Mesendoderm (in vitro differentiated cells): ENCODE results near the gene ZDHHC17.
A peak's percentile ranks its signal among the peaks of the same experiment; 100 is the strongest.

Experiments used
- DNase-seq: peaks from one replicate; pipeline ENCODE4 v3.0.0; 2013
- H2AK5ac ChIP-seq: 2 replicates; pipeline ENCODE4 v1.6.1; 2013; ENCODE audit warnings: low read length, inconsistent platforms
- H2BK120ac ChIP-seq: 2 replicates; pipeline ENCODE4 v1.6.1; 2013; ENCODE audit warnings: low read depth, mild to moderate bottlenecking, low read length, moderate library complexity, mixed read lengths
- H2BK15ac ChIP-seq: replicated peaks from 2 replicates; pipeline ENCODE4 v1.6.1; 2013; ENCODE audit warnings: low read depth, mild to moderate bottlenecking, moderate library complexity
- H2BK5ac ChIP-seq: 2 replicates; pipeline ENCODE4 v1.6.1; 2013; ENCODE audit warnings: low read length, inconsistent platforms
- H3K18ac ChIP-seq: 2 replicates; pipeline ENCODE4 v1.6.1; 2013; ENCODE audit warnings: mild to moderate bottlenecking, low read length, mixed read lengths
- H3K23ac ChIP-seq: one replicate; pipeline ENCODE4 v1.6.1; 2013; ENCODE audit warnings: low read length
- H3K27ac ChIP-seq: 2 replicates; pipeline ENCODE4 v1.5.1; 2013; ENCODE audit warnings: low read depth, mild to moderate bottlenecking, inconsistent platforms, low read length, moderate library complexity
- H3K27me3 ChIP-seq: 2 replicates; pipeline ENCODE4 v1.6.1; 2013; ENCODE audit warnings: low read length, control low read depth, mild to moderate bottlenecking, inconsistent platforms; ENCODE audit not compliant: insufficient read depth, poor library complexity
- H3K36me3 ChIP-seq: 2 replicates; pipeline ENCODE4 v1.6.1; 2013; ENCODE audit warnings: low read length, inconsistent platforms; ENCODE audit not compliant: control insufficient read depth, insufficient read depth
- H3K4ac ChIP-seq: one replicate; pipeline ENCODE4 v1.6.1; 2013; ENCODE audit warnings: low read depth, mild to moderate bottlenecking, low read length, moderate library complexity
- H3K4me1 ChIP-seq: 2 replicates; pipeline ENCODE4 v1.6.1; 2013; ENCODE audit warnings: low read depth, low read length, inconsistent platforms; ENCODE audit not compliant: control insufficient read depth
- H3K4me2 ChIP-seq: 2 replicates; pipeline ENCODE4 v1.6.1; 2013; ENCODE audit warnings: low read length
- H3K4me3 ChIP-seq: 2 replicates; pipeline ENCODE4 v1.5.1; 2013; ENCODE audit warnings: mild to moderate bottlenecking, low read length
- H3K56ac ChIP-seq: one replicate; pipeline ENCODE4 v1.6.1; 2013; ENCODE audit warnings: low read length
- H3K79me1 ChIP-seq: 2 replicates; pipeline ENCODE4 v1.6.1; 2013; ENCODE audit warnings: low read length, inconsistent platforms
- H3K79me2 ChIP-seq: 2 replicates; pipeline ENCODE4 v1.6.1; 2013; ENCODE audit warnings: mild to moderate bottlenecking, low read length; ENCODE audit not compliant: control insufficient read depth, insufficient read depth
- H3K9ac ChIP-seq: 2 replicates; pipeline ENCODE4 v1.6.1; 2013; ENCODE audit warnings: low read length, inconsistent platforms
- H4K5ac ChIP-seq: one replicate; pipeline ENCODE4 v1.6.1; 2013; ENCODE audit warnings: low read length
- H4K8ac ChIP-seq: one replicate; pipeline ENCODE4 v1.6.1; 2013; ENCODE audit warnings: low read depth, mild to moderate bottlenecking, control low read depth, low read length, moderate library complexity
- WGBS: extraction: QIAGEN DNeasy Blood & Tissue Kit; methylation state at CpG from one replicate; pipeline ENCODE4 v1.1.7; 2013; ENCODE audit warnings: low lambda C conversion rate, missing lambda C conversion rate; ENCODE audit not compliant: insufficient coverage; ENCODE audit errors: extremely low coverage; 5-methylcytosine and 5-hydroxymethylcytosine counted together

ZDHHC17 gene

GRCh38 chr12:76874027-76874426, 110.1 kb downstream of the ZDHHC17 start:
- Histone ChIP-seq H3K9ac (no peak overlapping the region), H2BK120ac (no peak overlapping the region), H3K4me2 (no peak overlapping the region), H3K4me1 (peaks cover 5% of the 10 kb centered on the region), H2AK5ac (no peak overlapping the region), H3K27ac (no peak overlapping the region), H3K18ac (no peak overlapping the region), H3K27me3 (no peaks in the 10 kb centered on the region), H3K4ac (no peak overlapping the region), H3K36me3 (no peaks in the 10 kb centered on the region), H3K79me1 (peaks cover 14% of the 10 kb centered on the region), H3K23ac (no peak overlapping the region), H2BK15ac (no peak overlapping the region), H3K4me3 (no peak overlapping the region), H3K56ac (no peak overlapping the region), H4K5ac (no peak overlapping the region), H2BK5ac (no peak overlapping the region), H4K8ac (no peak overlapping the region), H3K79me2 (peaks cover 24% of the 10 kb centered on the region)
- no peak for DNase-seq
- no CpG with 5 or more reads among the region's 3 CpGs for WGBS

GRCh38 chr12:76874491-76875190, 110.7 kb downstream of the ZDHHC17 start:
- Histone ChIP-seq H3K4me1 (peaks cover 5% of the 10 kb centered on the region), H3K18ac (no peak overlapping the region), H2BK120ac (no peak overlapping the region), H4K8ac (no peak overlapping the region), H3K27me3 (no peaks in the 10 kb centered on the region), H3K79me2 (peaks cover 21% of the 10 kb centered on the region), H3K4me2 (no peak overlapping the region), H3K27ac (no peak overlapping the region), H3K79me1 (peaks cover 10% of the 10 kb centered on the region), H3K23ac (no peak overlapping the region), H2BK5ac (no peak overlapping the region), H3K4ac (no peak overlapping the region), H4K5ac (no peak overlapping the region), H3K4me3 (no peak overlapping the region), H3K9ac (no peak overlapping the region), H2BK15ac (no peak overlapping the region), H3K36me3 (no peaks in the 10 kb centered on the region), H2AK5ac (no peak overlapping the region), H3K56ac (peak overlapping the region; percentile 20)
- no CpG with 5 or more reads among the region's 11 CpGs for WGBS
- DNase-seq: peak; percentile 72

- peaks cover 21% of the 10 kb centered on the region for H3K79me2 ChIP-seq
- WGBS: no CpG with 5 or more reads among the region's 2 CpGs
- H2BK5ac ChIP-seq: no peak overlapping the region
- H3K56ac ChIP-seq: no peak overlapping the region
- H3K36me3 ChIP-seq: no peaks in the 10 kb centered on the region
- H3K4me3 ChIP-seq: no peak overlapping the region
- H3K27me3 ChIP-seq: no peaks in the 10 kb centered on the region
- H3K23ac ChIP-seq: no peak overlapping the region
- no peak overlapping the region for H4K5ac ChIP-seq
- no peak overlapping the region for H4K8ac ChIP-seq
- DNase-seq: no peak
- H3K4me1 ChIP-seq: peaks cover 5% of the 10 kb centered on the region
- H2BK120ac ChIP-seq: no peak overlapping the region
- H3K18ac ChIP-seq: no peak overlapping the region
- no peak overlapping the region for H3K9ac ChIP-seq
- H3K4me2 ChIP-seq: no peak overlapping the region
- no peak overlapping the region for H2AK5ac ChIP-seq
- H3K79me1 ChIP-seq: peaks cover 9% of the 10 kb centered on the region
- H3K4ac ChIP-seq: no peak overlapping the region
- no peak overlapping the region for H2BK15ac ChIP-seq
- no peak overlapping the region for H3K27ac ChIP-seq
Measured at GRCh38 chr12:76876696-76877229, 112.8 kb downstream of the ZDHHC17 start.

- no peak overlapping the region for H4K8ac ChIP-seq
- peak overlapping the region; percentile 84 for H3K4me3 ChIP-seq
- H3K79me2 ChIP-seq: peaks cover 19% of the 10 kb centered on the region
- peak overlapping the region; percentile 33 for H3K23ac ChIP-seq
- H2BK15ac ChIP-seq: no peak overlapping the region
- H3K36me3 ChIP-seq: no peaks in the 10 kb centered on the region
- no peak overlapping the region for H4K5ac ChIP-seq
- H2AK5ac ChIP-seq: no peak overlapping the region
- peak; percentile 85 for DNase-seq
- peak overlapping the region; percentile 22 for H3K4ac ChIP-seq
- H2BK5ac ChIP-seq: peak overlapping the region; percentile 37
- peak overlapping the region; percentile 94 for H3K9ac ChIP-seq
- H3K27me3 ChIP-seq: no peaks in the 10 kb centered on the region
- H3K56ac ChIP-seq: peak overlapping the region; percentile 94
- WGBS: no CpG with 5 or more reads among the region's 44 CpGs
- peak overlapping the region; percentile 42 for H3K4me2 ChIP-seq
- peaks cover 8% of the 10 kb centered on the region for H3K79me1 ChIP-seq
- no peak overlapping the region for H2BK120ac ChIP-seq
- H3K18ac ChIP-seq: peak overlapping the region; percentile 62
- peaks cover 5% of the 10 kb centered on the region for H3K4me1 ChIP-seq
- peak overlapping the region; percentile 88 for H3K27ac ChIP-seq
Measured at GRCh38 chr12:76878099-76878898, 114.4 kb downstream of the ZDHHC17 start.

GRCh38 chr12:76878899-76879709, 115.2 kb downstream of the ZDHHC17 start, which contains the start of gene CSRP2:
CSRP2 (minus strand) TSS chr12:76879019; CDS start chr12:76866260, 12,759 bp downstream.
- H2BK120ac ChIP-seq: no peak within 1 kb of the TSS
- H2AK5ac ChIP-seq: no peak within 1 kb of the TSS
- peak within 1 kb of the TSS; percentile 88 for H3K4ac ChIP-seq
- peak within 1 kb of the TSS; percentile 88 for H3K27ac ChIP-seq
- H3K4me2 ChIP-seq: peak within 1 kb of the TSS; percentile 78
- WGBS: no CpG with 5 or more reads among the region's 71 CpGs
- H3K23ac ChIP-seq: peak within 1 kb of the TSS; percentile 81
- no peaks in the 10 kb centered on the region for H3K36me3 ChIP-seq
- no peak within 1 kb of the TSS for H2BK15ac ChIP-seq
- peak within 1 kb of the TSS; percentile 68 for H3K18ac ChIP-seq
- H2BK5ac ChIP-seq: peak within 1 kb of the TSS; percentile 46
- H3K9ac ChIP-seq: peak within 1 kb of the TSS; percentile 94
- peak within 1 kb of the TSS; percentile 84 for H3K4me3 ChIP-seq
- peaks cover 6% of the 10 kb centered on the region for H3K79me1 ChIP-seq
- DNase-seq: peak; percentile 96
- H3K4me1 ChIP-seq: peaks cover 5% of the 10 kb centered on the region
- H4K5ac ChIP-seq: no peak within 1 kb of the TSS
- H3K79me2 ChIP-seq: peaks cover 17% of the 10 kb centered on the region
- H3K27me3 ChIP-seq: no peaks in the 10 kb centered on the region
- no peak within 1 kb of the TSS for H4K8ac ChIP-seq
- peak within 1 kb of the TSS; percentile 95 for H3K56ac ChIP-seq
